Stimulated activated CD4-positive, alpha-beta T cell treated with anti-CD3 and anti-CD28 coated beads, Interleukin-12 subunit alpha, Interleukin-12 subunit beta, amount 100 ng/mL, for 48 hours (primary cell): ENCODE results near the gene BCL3.
A peak's percentile ranks its signal among the peaks of the same experiment; 100 is the strongest.

Experiments used
- DNase-seq, 3 donors: peaks; one replicate each; pipeline ENCODE4 v3.0.0-alpha.2; 2020; ENCODE audit warnings: low read depth in 2 of 3, low spot score in 1 of 3

The BCL3 gene

DNA sequence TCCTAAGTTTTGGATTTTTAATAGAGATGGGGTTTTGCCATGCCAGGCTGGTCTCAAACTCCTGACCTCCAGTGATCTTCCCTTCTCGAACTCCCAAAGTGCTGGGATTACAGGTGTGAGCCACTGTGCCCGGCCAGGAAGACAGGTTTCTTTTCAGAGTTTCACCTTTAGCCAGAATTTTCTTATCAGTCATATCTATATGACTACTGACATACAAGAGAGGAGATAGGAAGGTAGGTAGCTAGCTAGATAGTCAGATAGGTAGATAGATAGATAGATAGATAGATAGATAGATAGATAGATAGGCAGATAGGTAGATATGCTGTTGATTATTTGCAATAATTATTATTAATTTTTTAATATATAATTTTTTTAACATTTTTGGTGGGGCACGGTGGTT is 36.8 kb downstream of the BCL3 start:
- DNase-seq: no peak

GRCh38 chr19:44785993-44786392 is 37.5 kb downstream of the BCL3 start:
- no peak for DNase-seq

DNA sequence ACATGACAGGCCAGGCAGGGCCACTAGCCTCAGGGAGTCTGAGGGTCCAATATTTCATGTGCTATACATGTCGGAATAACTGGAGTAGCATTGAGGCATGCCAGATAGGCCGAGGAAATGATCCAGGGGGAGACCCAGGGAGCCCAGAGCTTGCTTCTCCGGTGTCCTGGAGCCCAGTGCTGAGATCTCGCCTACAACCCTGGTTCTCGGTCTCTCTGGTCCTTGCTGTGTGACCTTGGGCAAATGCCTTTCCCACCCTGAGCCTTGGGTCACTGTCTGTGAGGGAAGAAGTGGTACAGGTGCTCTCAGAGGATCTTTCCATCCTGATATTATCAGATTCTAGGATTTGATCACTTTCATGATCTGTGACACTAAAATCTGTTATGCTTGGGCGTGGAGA is 40.5 kb downstream of the BCL3 start:
- DNase-seq: no peak

DNA sequence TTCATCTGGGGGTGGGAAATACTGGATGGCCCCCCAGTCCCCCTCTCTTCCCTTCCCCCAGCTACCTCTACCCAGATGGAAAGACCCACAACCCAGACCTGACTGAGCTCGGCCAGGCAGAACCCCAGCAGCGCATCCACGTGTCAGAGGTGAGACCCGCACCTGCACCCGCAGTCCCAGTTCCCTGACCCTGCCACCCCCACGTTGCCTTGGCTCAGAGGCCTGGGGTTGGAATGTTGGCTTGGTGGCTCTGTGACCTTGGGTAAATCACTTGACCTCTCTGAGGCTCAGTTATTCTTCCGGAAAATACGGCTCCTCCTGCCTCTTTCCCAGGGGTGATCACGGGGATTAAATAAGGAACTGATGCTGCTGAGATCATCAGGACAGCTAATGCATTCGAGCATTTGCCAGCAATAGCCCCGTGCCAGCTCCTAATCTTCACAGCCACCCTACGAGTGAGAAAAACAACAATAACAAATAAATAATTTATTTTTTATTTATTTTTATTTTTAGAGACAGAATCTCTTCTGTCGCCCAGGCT is 41.5 kb downstream of the BCL3 start:
- DNase-seq: no peak

DNA sequence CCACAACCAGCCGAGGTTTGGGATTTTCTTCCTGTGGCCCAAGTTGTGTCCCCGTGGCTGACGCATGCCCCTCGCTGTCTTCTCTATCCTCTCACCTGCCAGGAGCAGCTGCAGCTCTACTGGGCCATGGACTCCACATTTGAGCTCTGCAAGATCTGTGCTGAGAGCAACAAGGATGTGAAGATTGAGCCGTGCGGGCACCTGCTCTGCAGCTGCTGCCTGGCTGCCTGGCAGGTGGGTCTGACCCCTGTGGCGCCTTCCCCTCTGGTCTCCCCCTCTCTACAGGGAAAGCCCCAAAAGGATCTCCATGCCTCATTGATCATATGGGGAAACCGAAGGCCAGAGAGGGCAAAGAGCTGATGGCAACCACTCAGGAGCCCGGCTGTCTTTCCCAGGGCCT is 43.8 kb downstream of the BCL3 start:
- DNase-seq: no peak

GRCh38 chr19:44794610-44795009 is 46.1 kb downstream of the BCL3 start:
- DNase-seq: no peak

- DNase-seq: no peak
Measured at GRCh38 chr19:44795398-44795987, 47.0 kb downstream of the BCL3 start.

DNA sequence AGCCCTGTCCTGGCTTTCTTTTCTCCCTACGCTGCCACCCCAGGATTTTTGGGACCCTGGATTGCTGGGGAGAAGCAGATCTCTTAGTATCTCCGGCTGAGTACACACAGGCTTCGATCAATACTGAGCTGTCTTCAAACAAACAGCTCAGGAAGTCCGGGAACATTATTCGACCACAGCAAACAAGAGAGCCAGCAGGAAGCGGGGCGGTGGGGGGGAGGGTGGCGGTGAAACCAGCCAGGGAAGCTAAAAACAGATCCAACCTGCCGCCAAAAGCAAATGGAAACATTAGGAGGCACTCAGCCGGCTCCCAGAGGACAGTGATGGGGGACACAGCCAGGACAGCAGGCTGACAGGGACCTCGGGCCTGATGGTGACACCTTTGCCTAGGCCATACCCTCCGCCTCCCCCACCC is 48.2 kb downstream of the BCL3 start:
- DNase-seq: no peak

- no peak for DNase-seq
Measured at GRCh38 chr19:44799627-44800346, 51.3 kb downstream of the BCL3 start.

DNA sequence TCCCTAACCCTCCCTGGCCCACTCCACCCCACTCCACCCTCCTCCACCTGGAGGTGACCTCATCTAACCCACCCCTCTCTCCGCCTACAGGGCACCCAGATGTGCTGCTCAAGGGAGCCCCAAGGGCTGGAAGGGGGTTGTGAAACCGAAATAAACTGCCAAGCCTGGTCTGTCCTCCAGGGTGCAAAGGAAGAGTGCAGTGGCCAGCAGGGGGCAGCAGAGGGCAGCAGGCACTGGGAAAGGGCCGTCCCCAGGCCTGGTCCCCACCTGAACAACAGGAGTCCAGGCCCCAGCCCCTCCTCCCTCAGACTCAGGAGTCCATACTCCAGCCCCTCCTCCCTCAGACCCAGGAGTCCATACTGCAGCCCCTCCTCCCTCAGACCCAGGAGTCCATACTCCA is 52.0 kb downstream of the BCL3 start:
- peak; percentile 74 to 87 (median 81) for DNase-seq

- no peak for DNase-seq
Measured at GRCh38 chr19:44803442-44804428, 55.2 kb downstream of the BCL3 start.

DNA sequence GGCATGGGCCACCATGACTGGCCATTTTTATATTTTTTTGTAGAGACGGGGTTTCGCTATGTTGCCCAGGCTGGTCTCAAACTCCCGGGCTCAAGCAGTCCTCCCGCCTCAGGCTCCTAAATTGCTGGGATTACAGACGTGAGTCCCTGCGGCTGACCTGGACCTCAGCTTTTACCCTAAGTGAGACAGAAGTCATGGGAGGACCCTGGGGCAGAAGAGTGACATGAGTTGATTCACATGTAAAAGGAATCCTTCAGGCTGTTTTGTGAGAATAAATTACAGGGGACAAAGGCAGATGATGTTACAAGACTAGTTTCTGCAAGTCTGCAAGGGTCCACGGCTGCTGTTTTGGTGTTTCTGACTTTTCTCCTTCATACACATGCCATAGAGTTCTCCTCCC is 57.8 kb downstream of the BCL3 start:
- DNase-seq: no peak

GRCh38 chr19:44807162-44807561 is 58.7 kb downstream of the BCL3 start:
- no peak for DNase-seq

GRCh38 chr19:44807652-44808462 is 59.3 kb downstream of the BCL3 start:
- no peak for DNase-seq

- DNase-seq: no peak
Measured at GRCh38 chr19:44808463-44809371, 60.2 kb downstream of the BCL3 start, which contains the start of gene BCAM. Gene BCAM, plus strand, starts transcription at chr19:44809103. Its CDS starts 22 bp downstream, at chr19:44809125.
